KOPT-K1 (cell line): ENCODE measurements around the gene SORD.
"Not testable (repeated sequence)": the region's sequence is repeated elsewhere in the genome, so short reads cannot be mapped to it uniquely, and the experiment has no call there.

Experiments
- H3K27ac ChIP-seq: fragments of 200-600 bp; sonication (generic); 2 replicates; pipeline ENCODE4 v1.5.1; 2016; ENCODE audit warnings: antibody characterized with exemption, mild to moderate bottlenecking, low read depth, low read length; ENCODE audit not compliant: poor library complexity, severe bottlenecking
- H3K36me3 ChIP-seq: fragments of 200-600 bp; sonication (generic); 2 replicates; pipeline ENCODE4 v1.5.1; 2017; ENCODE audit warnings: antibody characterized with exemption, mild to moderate bottlenecking, low read length, moderate library complexity; ENCODE audit not compliant: insufficient read depth
- H3K9me3 ChIP-seq: fragments of 200-600 bp; sonication (generic); 2 replicates; pipeline ENCODE4 v1.5.1; 2017; ENCODE audit warnings: antibody characterized with exemption, low read length, mild to moderate bottlenecking; ENCODE audit not compliant: insufficient read depth, poor library complexity, severe bottlenecking

Gene SORD

DNA sequence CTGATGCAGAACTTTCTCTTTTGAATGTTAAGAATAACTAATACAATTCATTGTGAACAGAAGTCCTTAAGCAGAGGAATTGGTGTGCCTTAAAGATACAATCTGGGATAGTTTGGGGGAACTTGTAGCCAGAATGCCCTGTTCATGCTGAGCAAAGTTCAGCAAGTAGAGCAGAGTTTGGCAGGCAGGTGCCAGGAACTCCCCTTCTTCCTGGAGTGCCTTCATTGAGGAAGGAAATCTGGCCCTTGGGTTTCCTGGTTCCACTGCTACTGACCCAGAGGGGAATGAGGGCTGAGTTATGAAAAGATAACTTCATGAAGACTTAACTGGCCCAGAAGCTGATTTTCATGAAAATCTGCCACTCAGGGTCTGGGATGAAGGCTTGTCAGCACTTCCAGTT lies 50.6 kb downstream of the SORD start:
- H3K36me3 ChIP-seq: peaks cover 15% of the 10 kb centered on the region

DNA sequence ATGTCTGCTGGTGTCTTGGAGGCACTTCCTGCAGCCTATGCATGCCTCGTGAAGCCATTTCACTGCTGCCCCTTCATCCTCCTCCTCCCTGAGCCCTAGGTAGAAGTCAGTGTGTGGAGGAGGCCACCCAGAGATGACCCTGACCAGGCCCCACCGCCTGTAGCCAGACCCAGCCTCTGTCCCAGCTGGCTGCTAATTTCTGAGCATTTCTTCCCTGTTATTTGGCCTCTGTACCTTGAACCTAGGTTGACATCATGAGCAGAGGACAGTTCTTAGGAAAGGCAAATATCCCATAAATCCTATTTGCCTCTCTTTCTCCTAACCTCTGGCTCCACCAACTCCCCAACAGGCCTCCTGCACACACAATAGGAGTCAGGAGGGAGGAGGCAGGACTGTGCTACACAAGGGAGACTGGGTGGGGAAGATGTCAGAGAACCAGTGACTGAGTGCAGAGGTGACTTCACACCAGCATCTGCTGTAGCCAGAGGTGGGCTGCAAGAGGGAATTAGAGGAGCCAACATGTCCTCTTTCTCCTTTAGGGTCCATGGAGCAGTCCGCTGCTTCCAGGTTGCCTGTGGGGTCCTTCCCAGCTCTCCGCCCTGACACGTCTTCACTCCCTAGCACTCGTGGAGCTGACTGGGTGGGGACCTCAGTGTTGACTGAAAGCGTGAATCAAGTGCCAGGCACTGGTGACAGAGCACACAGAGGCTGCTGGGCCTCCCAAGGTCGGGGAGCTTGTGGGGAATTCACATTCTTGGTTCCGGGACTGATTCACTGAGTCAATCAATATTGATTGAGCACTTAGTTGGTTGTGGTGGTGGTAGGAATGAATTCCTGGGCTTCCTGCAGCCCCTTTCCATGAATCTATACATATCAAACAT lies 52.7 kb downstream of the SORD start:
- not testable (repeated sequence) for H3K27ac ChIP-seq, H3K9me3 ChIP-seq, H3K36me3 ChIP-seq

More for the DNA sequence above, 50.6 kb downstream of the SORD start:
- not testable (repeated sequence) for H3K9me3 ChIP-seq, H3K27ac ChIP-seq

DNA sequence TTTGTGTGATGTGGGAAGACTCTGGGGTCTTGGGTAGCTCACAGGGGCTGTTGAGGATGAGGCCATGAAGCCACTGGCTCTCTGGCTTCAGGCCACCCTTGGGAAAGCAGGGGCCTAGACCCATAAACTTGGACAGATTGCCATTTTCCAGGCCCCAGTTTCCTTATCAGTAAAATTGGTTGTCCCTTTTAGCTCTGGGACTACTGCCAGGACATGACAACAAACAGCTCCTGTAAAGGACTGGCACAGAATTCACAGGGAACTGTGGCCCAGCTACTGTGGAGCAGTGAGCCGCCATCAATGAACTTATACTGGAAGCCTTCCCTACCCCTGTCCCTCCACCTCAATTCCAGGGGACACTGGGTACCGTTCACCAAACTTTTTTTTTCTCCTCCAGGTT lies 54.4 kb downstream of the SORD start:
- H3K9me3 ChIP-seq, H3K27ac ChIP-seq, H3K36me3 ChIP-seq: not testable (repeated sequence)

DNA sequence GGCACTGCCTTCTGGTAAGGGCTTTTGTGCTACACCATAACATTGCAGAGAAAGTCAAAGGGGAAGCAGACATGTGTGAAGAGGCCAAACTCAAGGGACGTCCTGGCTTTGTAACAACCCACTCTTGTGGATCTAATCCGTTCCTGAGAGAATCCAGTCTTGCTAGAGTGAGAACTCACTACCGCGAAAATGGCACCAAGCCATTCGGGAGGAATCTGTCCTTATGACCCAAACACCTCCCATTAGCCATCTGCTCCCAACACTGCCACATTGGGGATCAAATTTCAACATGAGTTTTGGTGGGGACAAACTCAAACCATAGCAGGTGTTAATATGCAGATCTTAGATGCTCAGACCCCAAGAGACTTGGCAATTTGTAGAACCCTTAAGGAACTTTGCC lies 56.2 kb downstream of the SORD start:
- not testable (repeated sequence) for H3K9me3 ChIP-seq, H3K36me3 ChIP-seq, H3K27ac ChIP-seq

DNA sequence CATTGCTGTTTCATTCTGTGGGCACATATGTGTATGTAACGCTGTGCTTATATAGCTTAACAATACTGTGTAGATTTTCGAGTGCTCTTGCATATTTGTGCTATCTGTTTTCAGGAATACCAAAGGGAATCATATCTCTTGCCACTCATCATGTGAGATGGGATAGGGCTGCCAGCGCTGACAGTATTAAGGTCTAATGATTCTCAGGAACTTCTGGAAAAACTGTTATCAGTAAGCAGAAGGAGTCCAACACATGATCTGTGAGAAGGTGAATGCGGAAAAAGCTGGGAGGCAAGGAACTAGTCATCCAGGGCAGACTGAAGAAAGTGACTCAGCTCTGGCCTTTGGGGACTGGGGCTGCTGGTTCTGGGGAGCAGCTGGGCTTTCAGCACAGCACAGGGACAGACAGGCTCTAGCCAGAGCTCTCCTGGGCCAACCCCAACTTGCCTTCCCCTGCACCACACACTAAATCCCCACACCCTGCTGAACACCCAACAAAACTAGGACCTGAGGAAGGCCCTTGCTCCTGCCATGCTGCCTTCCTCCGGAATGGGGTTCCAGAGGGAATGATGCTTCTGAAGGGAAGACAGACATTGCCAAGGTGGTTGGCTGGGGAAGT lies 56.7 kb downstream of the SORD start:
- not testable (repeated sequence) for H3K9me3 ChIP-seq, H3K27ac ChIP-seq, H3K36me3 ChIP-seq

DNA sequence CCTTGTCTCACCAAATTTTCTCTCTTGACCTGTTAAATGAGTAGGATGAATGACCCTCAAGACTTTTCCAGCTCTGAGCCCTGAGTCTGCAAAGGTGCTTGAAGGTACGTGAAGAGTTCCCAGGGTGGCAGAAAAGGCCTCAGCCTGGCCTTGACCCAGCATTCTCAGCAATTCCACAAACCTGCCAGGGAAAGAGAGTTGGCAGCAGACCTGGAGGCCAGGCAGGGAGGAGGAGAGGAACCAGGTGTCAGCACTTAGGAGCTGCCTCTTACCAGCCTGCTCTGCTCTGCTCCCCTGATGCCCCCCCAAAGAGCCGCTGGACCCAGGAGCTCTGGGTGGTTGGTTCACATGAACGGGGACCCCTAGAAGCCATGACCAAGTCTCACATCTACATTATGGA lies 57.6 kb downstream of the SORD start:
- not testable (repeated sequence) for H3K36me3 ChIP-seq, H3K9me3 ChIP-seq, H3K27ac ChIP-seq

DNA sequence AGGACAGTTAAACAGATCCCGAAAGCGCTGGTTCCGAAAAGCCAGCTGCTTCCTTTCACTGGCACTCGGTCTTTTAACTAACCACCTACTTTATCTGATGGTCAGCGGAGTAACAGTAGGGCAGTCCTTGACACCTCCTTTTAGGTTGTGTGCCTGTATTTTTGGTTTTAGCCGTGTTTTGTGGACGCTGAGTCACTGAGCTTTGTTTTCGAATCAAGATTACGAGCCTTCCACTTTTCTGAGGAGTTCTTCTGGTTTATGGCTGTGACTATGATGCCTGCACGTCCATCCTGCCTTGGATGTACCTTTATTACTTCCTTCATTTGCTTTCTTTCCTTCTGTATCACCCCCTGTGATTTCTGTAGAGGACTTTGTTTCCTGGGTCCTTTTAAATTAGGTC lies 59.4 kb downstream of the SORD start:
- H3K9me3 ChIP-seq, H3K36me3 ChIP-seq, H3K27ac ChIP-seq: not testable (repeated sequence)

DNA sequence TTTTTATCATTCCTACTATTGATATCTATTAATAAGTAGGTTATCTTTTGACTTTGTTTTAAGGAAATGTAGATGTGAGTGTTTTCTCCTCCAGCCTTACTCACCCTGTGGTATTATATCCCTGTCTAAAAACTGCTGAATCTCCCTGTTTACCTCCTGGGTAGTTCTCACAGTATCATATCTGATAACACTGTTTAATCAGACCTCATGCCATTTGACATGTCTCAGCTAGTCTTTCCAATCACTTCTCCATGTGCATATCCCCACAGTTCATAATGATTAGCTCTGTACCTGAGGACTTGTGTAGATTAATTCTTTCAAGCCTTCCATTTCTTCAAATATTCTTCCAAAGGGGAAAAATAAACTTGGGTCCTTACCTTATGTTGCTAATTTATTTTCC lies 60.2 kb downstream of the SORD start:
- Histone ChIP-seq H3K36me3 (no peaks in the 10 kb centered on the region), H3K9me3 (no peaks in the 10 kb centered on the region), H3K27ac (no peak overlapping the region)

DNA sequence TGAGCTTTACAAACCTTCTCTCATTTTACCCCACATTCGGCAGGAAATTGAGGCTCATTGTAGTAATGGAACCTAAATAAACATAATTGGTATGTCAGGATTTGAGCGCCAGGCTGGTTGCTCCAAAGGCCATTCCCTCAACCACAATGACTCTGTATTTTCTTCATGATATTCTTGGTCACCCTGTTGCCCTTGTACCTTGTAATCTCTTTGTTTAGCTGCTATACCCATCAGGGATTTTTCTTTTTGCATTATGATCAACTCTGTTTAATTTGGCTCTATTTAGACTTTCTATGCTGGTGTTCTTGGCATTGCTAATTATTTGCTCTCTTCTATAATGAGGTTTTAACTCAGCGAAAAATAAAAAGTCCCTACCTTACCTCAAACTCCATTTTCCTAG lies 61.2 kb downstream of the SORD start:
- no peaks in the 10 kb centered on the region for H3K36me3 ChIP-seq
- no peak overlapping the region for H3K27ac ChIP-seq
- H3K9me3 ChIP-seq: no peaks in the 10 kb centered on the region

DNA sequence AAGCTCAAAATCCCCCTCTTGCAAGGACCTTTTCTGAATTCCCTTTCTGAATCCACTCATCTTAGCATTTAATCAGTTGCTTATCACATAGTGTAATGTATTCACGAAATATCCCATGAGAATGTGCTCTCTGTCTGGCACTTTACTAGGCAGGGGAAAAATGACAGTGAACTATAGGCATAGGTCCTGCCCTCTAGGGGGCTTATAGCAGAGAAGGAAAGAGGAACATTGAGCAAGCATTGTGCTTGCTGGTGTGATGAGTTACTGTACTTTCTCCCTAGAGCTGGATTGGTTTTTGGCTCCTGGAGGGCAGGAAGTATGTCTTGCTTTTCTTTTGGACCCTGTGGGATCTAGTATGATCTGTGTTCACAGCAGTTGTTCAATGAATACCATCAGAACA lies 64.5 kb downstream of the SORD start:
- Histone ChIP-seq H3K36me3 (no peaks in the 10 kb centered on the region), H3K27ac (no peak overlapping the region), H3K9me3 (no peaks in the 10 kb centered on the region)

DNA sequence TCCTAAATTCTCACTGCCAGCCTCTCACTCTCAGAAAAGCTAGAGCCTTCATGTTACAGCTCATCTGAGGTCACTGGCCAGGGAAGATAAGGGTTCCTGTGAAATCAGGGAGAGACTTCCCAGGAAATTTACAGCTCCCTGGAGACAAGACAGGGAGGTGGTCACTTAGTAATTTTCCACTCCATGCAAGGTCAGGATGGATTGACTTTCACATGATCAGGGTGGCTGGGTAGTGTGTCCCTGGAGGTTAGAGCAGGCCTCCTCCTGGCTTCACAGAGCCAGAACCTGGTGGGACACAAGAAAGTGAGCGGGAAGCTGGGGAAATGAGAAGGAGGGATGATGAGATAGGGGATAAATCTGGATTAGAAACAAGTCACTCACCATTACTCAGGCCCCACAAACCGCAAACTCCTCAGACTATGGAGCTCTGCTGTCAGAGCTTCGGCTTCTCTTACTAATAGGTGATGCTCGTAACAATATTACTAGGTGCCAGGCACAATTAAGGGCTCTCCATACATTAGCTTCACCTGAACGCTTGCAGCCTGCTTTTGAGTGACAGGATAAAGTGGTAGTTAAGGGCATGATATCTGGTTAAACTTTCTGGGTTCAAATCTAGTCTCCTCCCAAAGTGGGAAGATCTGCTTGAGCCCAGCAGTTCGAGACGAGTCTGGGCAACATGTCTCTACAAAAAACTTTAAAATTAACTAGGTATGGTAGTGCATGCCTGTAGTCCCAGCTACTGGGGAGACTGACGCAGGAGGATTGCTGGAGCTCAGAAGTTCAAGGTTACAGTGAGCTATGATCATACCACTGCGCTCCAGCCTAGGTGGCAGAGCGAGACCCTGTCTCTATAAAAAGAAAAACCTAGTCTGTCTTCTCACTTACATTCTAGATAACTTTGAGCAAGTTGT lies 66.1 kb downstream of the SORD start:
- Histone ChIP-seq H3K9me3 (no peaks in the 10 kb centered on the region), H3K36me3 (no peaks in the 10 kb centered on the region), H3K27ac (no peak overlapping the region)

DNA sequence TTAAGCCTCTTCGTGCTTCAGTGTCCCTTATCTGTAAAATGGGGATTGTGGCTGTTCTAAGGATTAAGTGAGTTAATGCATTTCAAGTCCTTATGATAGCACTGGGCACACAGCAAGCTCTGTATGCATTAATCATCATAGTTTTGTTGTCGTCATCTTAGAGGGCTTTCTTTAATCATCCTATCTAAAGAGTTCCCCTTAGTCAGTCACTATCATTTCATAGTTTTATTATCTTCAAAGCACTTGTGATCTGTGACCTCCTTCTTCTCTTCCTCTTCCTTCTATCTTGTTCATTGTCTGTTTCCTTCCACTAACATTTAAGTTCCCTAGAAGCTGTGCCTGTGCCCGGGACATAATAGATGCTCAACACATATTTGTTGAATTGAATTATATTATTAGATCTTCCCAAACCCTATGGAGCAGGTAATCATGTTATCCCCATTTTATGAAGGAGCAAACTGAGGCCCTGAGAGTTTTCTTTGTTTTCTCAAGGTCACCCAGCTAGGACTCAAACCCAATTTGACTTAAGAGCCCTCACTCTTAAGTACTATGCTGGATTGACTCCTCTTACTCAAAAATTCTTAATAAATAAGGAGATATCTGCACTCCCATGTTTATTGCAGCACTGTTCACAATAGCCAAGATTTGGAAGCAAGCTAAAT lies 66.8 kb downstream of the SORD start:
- Histone ChIP-seq H3K27ac (no peak overlapping the region), H3K36me3 (no peaks in the 10 kb centered on the region), H3K9me3 (no peaks in the 10 kb centered on the region)

DNA sequence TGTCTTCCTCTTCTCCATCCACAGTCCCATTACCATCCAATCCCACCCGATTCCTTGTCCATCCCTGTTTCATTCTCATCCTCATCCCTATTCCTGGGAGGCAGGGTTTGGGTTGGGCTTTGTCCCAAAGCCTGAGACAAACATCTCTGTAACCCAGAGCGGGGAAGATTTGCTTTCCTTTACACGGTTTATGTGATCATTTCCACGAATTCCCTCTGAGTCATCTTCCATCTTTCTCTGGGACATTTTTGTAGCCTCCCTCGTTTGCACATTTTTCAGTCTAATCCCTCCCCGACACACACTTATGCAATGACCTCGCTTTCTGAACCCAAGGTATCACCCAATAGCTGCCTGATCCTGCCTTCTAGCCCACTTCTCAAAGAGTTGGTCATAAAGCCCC lies 68.2 kb downstream of the SORD start:
- Histone ChIP-seq H3K27ac (no peak overlapping the region), H3K9me3 (no peaks in the 10 kb centered on the region)

DNA sequence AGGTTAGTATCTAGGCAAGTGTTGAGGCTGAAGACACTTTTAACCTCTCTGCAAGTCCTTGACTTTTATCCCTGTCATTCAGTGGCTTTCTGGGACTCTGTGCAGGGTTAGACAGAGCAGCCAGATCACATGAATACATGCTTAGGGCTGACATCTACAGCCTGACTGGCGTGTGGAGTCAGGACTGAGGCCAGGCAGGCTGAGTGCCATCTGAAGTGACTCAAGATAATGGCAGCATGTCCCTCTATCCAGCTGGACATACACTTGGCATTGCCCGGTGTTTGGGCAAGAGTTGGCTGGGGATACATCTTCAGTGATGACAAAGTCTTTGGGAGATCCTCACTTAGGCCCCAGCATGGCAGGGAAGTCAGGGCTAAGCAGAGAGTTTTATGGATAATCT lies 68.6 kb downstream of the SORD start:
- Histone ChIP-seq H3K36me3 (no peaks in the 10 kb centered on the region), H3K27ac (no peak overlapping the region), H3K9me3 (no peaks in the 10 kb centered on the region)

More for the DNA sequence above, 68.2 kb downstream of the SORD start:
- no peaks in the 10 kb centered on the region for H3K36me3 ChIP-seq

DNA sequence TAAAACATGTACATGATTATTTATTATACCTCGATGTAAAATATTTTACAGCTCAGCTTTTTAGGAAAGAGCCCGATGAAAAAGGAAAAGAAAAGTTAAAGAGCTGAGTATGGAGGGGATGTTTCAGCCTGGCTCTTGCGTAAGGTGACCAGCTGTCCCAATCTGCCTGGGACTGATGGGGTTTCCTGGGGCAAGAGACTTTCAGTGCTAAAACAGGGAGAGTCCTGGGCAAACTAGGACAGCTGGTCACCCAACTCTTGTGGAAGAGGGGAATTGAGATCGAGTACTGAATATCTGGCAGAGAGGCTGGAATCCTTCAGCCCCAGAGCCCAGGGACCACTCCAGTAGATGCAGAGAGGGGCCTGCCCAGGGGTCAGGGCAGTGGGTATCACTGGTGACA lies 70.0 kb downstream of the SORD start:
- Histone ChIP-seq H3K36me3 (no peaks in the 10 kb centered on the region), H3K27ac (no peak overlapping the region), H3K9me3 (no peaks in the 10 kb centered on the region)
